ENCODE results near the gene ADAM8. TPM values are rescaled to one million over a fixed set of nuclear protein-coding genes. Genes with fewer than 3 reads are reported as not detected.

Gene ADAM8
- total and polyA plus RNA-seq, 2 of the 8 experiments (the other 6 are each of a cell fraction or from before 2014, with no cell fraction given): 4.6 TPM

DNA sequence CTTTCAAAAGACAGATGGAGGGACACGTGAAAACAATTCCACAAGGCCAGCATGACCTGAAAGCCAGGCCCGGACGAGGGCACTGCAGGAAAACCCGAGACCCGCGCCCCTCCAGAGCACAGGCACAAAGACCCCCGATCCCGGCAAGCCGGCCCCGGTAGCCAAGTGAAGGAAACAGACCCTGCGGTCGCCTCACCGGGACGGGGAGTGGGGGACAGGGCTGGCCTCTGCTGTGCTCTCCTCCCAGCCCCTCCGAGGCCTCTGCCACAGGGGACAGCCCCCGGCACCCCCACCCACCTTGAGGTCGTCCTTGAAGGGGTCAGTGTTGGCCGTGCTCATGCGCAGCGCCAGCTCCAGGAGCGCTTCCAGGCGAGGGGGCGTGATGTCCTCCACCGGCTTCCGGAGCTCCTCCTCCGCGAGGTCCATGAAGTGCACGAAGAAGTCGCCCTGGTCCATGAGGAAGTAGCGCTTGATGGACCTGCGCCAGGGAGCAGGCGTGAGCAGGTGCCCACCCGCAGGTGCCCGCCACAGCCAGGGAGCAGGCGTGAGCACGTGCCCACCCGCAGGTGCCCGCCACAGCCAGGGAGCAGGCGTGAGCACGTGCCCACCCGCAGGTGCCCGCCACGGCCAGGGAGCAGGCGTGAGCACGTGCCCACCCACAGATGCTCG is 11.3 kb upstream of the ADAM8 start (continued):
- TF ChIP-seq TBP (IDR thresholded peaks at IDR 0.05; ENCODE audit: low read depth, low read length): no peak
